Neural crest cell (in vitro differentiated cells): Measurements from ENCODE around the gene ZNF277. TPM values are rescaled to one million over a fixed set of nuclear protein-coding genes. Genes with fewer than 3 reads are reported as not detected.

Experiments
- DNase-seq: peaks from one replicate; pipeline ENCODE4 v3.0.0; 2021; ENCODE audit warnings: low read depth, mixed read lengths, low spot score
- H3K27ac Mint-ChIP-seq: one replicate; pipeline ENCODE4 v1.8.0; 2021; ENCODE audit warnings: mild to moderate bottlenecking, mixed read lengths; ENCODE audit not compliant: unreplicated experiment
- H3K27me3 Mint-ChIP-seq: 2 replicates; pipeline ENCODE4 v1.8.0; 2021; ENCODE audit warnings: low read depth, mild to moderate bottlenecking, mixed read lengths
- H3K36me3 Mint-ChIP-seq: 2 replicates; pipeline ENCODE4 v1.8.0; 2021; ENCODE audit warnings: low read depth, mild to moderate bottlenecking, mixed read lengths
- H3K4me1 Mint-ChIP-seq: 2 replicates; pipeline ENCODE4 v1.8.0; 2021; ENCODE audit warnings: mixed read lengths
- H3K4me3 Mint-ChIP-seq: one replicate; pipeline ENCODE4 v1.8.0; 2021; ENCODE audit warnings: mild to moderate bottlenecking, mixed read lengths
- H3K9me3 Mint-ChIP-seq: 2 replicates; pipeline ENCODE4 v1.8.0; 2021; ENCODE audit warnings: mixed read lengths
- total RNA-seq: library from RNA; stranded (reverse); gene quantifications from 2 replicates; pipeline ENCODE4 v1.2.1, GENCODE V29; 2021
- TF ChIP-seq, protein P1 (sequence below): fragments of 200-600 bp; sonication (generic); conservative IDR thresholded peaks from 2 replicates; pipeline ENCODE4 v1.5.0; 2021; ENCODE audit warnings: antibody characterized with exemption, mild to moderate bottlenecking

Gene ZNF277
- total RNA-seq, 1 donor from 2014 or later: 20.2 TPM

DNA sequence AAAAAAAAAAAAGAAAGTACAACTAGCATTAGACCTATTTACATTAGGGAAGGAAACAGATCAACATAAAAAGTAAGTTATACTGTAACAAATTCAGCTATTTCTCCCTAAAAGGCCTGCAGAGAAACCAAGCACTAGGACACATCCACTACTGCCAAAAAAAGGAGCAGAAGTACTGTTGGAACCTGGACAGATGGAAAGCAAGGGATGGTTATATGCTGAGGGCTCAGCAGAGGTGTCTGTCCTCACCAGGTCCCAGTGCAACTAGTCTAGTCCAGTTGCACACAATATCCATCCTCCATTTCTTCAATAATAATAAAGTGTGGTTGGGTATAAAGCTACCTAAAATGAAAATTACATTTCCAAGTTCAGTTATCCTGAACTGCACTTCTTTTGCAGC is 140.6 kb downstream of the ZNF277 start:
- Mint-ChIP-seq H3K36me3 (peaks cover 37% of the 10 kb centered on the region), H3K9me3 (peaks cover 5% of the 10 kb centered on the region), H3K27ac (no peak overlapping the region)

DNA sequence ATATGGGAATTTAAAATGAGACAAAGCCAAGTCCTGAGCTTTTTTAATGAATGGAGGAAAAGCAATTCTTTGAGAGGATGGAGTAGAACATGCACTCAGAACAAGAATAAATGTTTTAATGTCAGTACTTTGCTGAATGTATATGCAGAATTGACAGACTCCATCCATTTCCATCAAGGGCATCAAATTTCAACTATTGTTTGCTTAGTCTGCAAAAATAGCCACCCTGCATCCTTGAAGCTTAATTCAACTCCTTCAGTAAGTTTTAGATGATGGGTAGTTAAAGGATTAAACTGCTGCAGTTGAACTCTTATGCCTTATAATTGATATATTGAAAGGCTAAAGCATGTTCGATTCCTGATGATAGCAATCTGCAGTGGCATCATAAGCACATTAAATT is 144.1 kb downstream of the ZNF277 start:
- H3K9me3 Mint-ChIP-seq: no peaks in the 10 kb centered on the region

More for the DNA sequence above, 140.6 kb downstream of the ZNF277 start:
- TF ChIP-seq, protein P1, sequence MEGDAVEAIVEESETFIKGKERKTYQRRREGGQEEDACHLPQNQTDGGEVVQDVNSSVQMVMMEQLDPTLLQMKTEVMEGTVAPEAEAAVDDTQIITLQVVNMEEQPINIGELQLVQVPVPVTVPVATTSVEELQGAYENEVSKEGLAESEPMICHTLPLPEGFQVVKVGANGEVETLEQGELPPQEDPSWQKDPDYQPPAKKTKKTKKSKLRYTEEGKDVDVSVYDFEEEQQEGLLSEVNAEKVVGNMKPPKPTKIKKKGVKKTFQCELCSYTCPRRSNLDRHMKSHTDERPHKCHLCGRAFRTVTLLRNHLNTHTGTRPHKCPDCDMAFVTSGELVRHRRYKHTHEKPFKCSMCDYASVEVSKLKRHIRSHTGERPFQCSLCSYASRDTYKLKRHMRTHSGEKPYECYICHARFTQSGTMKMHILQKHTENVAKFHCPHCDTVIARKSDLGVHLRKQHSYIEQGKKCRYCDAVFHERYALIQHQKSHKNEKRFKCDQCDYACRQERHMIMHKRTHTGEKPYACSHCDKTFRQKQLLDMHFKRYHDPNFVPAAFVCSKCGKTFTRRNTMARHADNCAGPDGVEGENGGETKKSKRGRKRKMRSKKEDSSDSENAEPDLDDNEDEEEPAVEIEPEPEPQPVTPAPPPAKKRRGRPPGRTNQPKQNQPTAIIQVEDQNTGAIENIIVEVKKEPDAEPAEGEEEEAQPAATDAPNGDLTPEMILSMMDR: no peak
- no peak for DNase-seq
- Mint-ChIP-seq H3K4me1 (no peaks in the 10 kb centered on the region), H3K4me3 (no peak overlapping the region), H3K27me3 (no peaks in the 10 kb centered on the region)

DNA sequence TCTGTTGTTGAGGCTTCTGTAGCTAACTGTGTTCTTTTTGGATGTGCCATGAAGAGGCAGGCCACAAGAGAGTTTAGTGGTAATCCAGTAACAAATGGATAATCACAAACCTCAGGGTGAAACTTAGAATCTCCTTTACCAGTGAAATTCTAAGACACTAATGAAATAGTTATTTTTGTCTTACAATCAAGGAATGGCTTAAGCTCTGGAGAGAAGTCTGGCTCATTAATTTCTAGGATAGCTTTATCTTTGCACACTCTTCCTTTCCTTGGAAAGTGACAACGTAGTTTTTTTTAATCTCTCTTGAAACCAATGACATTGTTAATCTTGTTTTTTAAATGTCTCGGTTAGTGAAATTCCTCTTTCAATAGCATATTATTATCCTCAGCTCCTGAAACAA is 150.1 kb downstream of the ZNF277 start:
- TF ChIP-seq, protein P1: no peak
- DNase-seq: no peak
- Mint-ChIP-seq H3K36me3 (no peaks in the 10 kb centered on the region), H3K27me3 (no peaks in the 10 kb centered on the region), H3K4me1 (no peaks in the 10 kb centered on the region), H3K9me3 (peaks cover 8% of the 10 kb centered on the region), H3K4me3 (no peak overlapping the region), H3K27ac (no peak overlapping the region)

More for the DNA sequence above, 144.1 kb downstream of the ZNF277 start:
- H3K4me1 Mint-ChIP-seq: no peaks in the 10 kb centered on the region
- DNase-seq: no peak
- H3K4me3 Mint-ChIP-seq: no peak overlapping the region
- TF ChIP-seq, protein P1: no peak
- no peaks in the 10 kb centered on the region for H3K27me3 Mint-ChIP-seq
- H3K27ac Mint-ChIP-seq: no peak overlapping the region
- peaks cover 23% of the 10 kb centered on the region for H3K36me3 Mint-ChIP-seq

DNA sequence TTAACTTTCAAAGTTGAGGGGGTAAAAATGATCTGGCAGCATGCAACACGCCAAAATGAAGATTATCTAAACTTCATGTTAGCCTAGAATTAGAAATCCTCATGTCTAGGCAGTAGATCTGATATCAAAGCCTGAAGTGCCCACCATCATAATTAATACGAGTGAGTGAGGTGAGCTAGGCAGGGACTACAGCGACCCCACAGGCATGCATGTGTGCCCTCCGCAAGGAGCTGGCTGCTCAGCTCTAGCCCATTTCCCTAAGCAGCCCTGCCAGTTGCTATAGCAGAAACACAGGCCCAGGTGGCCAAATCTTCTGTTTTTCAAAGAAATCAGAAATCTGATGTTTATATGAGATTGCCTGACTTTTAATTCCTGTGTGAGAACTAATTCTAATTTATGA is 150.6 kb downstream of the ZNF277 start:
- H3K36me3 Mint-ChIP-seq: no peaks in the 10 kb centered on the region
- DNase-seq: no peak
- no peak overlapping the region for H3K4me3 Mint-ChIP-seq
- H3K27ac Mint-ChIP-seq: no peak overlapping the region
- no peaks in the 10 kb centered on the region for H3K27me3 Mint-ChIP-seq
- TF ChIP-seq, protein P1: no peak
- H3K4me1 Mint-ChIP-seq: peaks cover under 1% of the 10 kb centered on the region
- H3K9me3 Mint-ChIP-seq: peaks cover 8% of the 10 kb centered on the region

DNA sequence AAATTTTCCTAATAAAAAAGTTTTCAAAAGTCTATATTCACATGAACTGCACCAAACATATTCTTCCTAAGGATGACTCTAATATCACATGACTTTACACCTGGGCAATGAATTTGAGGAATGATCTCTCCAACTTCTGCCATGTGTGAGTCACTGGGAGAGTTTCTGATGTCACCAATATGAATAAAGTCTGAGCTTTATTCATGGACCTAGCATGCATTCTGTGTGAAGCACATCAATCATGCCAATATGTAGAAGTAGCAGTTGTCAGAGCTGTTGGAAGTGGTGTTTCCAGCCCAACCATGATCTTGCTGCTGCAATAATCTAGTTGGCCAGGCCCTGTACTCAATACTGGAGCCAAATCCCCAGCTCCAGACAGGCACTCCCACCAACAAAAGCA is 152.0 kb downstream of the ZNF277 start:
- Mint-ChIP-seq H3K4me1 (peaks cover 10% of the 10 kb centered on the region), H3K36me3 (no peaks in the 10 kb centered on the region), H3K27ac (no peak overlapping the region), H3K27me3 (no peaks in the 10 kb centered on the region), H3K4me3 (no peak overlapping the region), H3K9me3 (peaks cover 8% of the 10 kb centered on the region)
- TF ChIP-seq, protein P1: no peak
- no peak for DNase-seq

DNA sequence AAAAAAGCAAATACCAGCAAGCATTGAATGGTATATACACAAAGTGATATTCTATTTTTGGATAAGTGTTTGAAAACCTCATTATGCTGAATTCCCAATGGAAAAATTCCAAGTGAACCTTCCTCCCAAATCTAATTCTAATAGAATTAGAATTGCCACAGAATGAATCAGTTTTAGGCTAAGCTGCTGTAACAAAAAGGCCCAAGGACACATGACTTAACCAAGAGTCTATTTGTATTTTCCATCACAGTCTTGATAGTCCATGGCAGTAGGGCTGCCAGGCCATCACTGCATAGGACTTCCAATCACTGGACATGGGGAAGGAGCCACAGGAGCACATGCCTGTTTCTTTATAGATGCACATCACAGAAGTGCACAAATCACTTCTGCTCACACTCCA is 152.6 kb downstream of the ZNF277 start:
- no peak for DNase-seq
- H3K4me1 Mint-ChIP-seq: peaks cover 10% of the 10 kb centered on the region
- H3K9me3 Mint-ChIP-seq: peaks cover 8% of the 10 kb centered on the region
- H3K4me3 Mint-ChIP-seq: no peak overlapping the region
- TF ChIP-seq, protein P1: no peak
- H3K36me3 Mint-ChIP-seq: no peaks in the 10 kb centered on the region
- H3K27me3 Mint-ChIP-seq: no peaks in the 10 kb centered on the region
- H3K27ac Mint-ChIP-seq: no peak overlapping the region
